ENCODE data around the gene MAX. TPM values are rescaled to one million over a fixed set of nuclear protein-coding genes. Genes with fewer than 3 reads are reported as not detected.

MAX gene
- total and polyA plus RNA-seq, 2 donors (not counting 1 experiment from before 2014, with no cell fraction given), result 98.6 to 130 TPM

DNA sequence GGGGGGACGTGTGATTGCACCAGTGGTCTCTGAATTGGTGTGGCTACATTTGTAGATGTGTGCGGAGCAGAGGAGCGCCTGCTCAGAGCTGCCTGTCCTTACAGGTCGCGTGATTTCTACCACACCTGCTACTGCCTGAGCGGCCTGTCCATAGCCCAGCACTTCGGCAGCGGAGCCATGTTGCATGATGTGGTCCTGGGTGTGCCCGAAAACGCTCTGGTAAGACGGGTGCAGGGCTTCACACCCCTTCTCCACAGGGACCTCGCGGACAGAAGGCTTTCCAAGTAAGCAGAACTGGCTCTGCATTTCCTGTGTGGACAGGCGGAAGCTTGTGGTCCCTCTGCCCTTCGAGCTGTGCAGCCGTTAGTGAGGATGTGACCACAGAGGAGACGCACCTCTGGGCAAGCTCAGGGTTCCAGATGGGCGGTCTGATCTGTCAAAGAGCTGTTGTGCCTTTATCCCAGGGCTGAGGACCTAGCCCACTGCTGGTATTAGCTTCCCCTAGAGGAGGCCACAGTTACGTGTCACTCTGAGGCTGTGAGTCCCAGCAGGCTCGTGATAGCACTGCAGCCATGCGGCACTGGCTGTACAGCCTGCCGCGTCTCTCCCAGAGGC, 47.7 kb downstream of the MAX start:
- Histone ChIP-seq H3K9me3 (ENCODE audit: control extremely low read depth in 1 of 3, control insufficient read depth in 2 of 3, insufficient read depth in 1 of 3, low read length in 2 of 3) (no peaks in the 10 kb centered on the region), H2AFZ (ENCODE audit: insufficient read depth, low read depth, low read length, poor library complexity, severe bottlenecking) (no peak overlapping the region), H4K20me1 (ENCODE audit: control insufficient read depth, insufficient read depth, low read length, poor library complexity, severe bottlenecking) (no peaks in the 10 kb centered on the region), H3K36me3 (replicated peaks in 1 of 2; ENCODE audit: control extremely low read depth in 1 of 2, control insufficient read depth in 1 of 2, extremely low read depth in 1 of 2, insufficient read depth in 2 of 2, low read length in 1 of 2) (peaks cover 0 to 7% of the 10 kb centered on the region in 2 experiments), H3K79me2 (ENCODE audit: control insufficient read depth, insufficient read depth, low read length) (no peaks in the 10 kb centered on the region), H3K27ac (ENCODE audit: low read length in 2 of 2) (no peak overlapping the region), H3K4me1 (ENCODE audit: control insufficient read depth in 2 of 2, insufficient read depth in 2 of 2, low read length in 2 of 2) (no peaks in the 10 kb centered on the region), H3K27me3 (replicated peaks in 1 of 4; ENCODE audit: control extremely low read depth in 1 of 4, control insufficient read depth in 3 of 4, insufficient read depth in 4 of 4, low read length in 3 of 4) (no peaks in the 10 kb centered on the region), H3K4me3 (ENCODE audit: control extremely low read depth in 1 of 5, extremely low read depth in 1 of 5, insufficient read depth in 1 of 5, low read depth in 2 of 5, low read length in 4 of 5) (peak overlapping the region in 1 of 5 experiments; percentile 11), H3K9ac (ENCODE audit: low read length) (no peak overlapping the region), H3K4me2 (replicated peaks; ENCODE audit: low read depth, low read length, poor library complexity, severe bottlenecking) (no peak overlapping the region)
- H3K4me1 Mint-ChIP-seq, result no peaks in the 10 kb centered on the region
- 74% methylated on average over 23 of the region's 23 CpGs for WGBS (ENCODE audit: insufficient coverage)
- no peak overlapping the region for H3K4me3 Mint-ChIP-seq
- ChIA-PET CTCF (no interaction called here), POLR2A (no interaction called here)
- TF ChIP-seq, protein P1, sequence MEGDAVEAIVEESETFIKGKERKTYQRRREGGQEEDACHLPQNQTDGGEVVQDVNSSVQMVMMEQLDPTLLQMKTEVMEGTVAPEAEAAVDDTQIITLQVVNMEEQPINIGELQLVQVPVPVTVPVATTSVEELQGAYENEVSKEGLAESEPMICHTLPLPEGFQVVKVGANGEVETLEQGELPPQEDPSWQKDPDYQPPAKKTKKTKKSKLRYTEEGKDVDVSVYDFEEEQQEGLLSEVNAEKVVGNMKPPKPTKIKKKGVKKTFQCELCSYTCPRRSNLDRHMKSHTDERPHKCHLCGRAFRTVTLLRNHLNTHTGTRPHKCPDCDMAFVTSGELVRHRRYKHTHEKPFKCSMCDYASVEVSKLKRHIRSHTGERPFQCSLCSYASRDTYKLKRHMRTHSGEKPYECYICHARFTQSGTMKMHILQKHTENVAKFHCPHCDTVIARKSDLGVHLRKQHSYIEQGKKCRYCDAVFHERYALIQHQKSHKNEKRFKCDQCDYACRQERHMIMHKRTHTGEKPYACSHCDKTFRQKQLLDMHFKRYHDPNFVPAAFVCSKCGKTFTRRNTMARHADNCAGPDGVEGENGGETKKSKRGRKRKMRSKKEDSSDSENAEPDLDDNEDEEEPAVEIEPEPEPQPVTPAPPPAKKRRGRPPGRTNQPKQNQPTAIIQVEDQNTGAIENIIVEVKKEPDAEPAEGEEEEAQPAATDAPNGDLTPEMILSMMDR (IDR thresholded peaks at IDR 0.05), result no peak
- TF ChIP-seq EZH2 (IDR thresholded peaks at IDR 0.05; ENCODE audit: borderline replicate concordance, insufficient read depth, low read depth, low read length, poor library complexity, severe bottlenecking), result no peak
- no peaks in the 10 kb centered on the region for H3K9me3 Mint-ChIP-seq (ENCODE audit: insufficient read depth)
- no peak overlapping the region for H3K27ac Mint-ChIP-seq
- intact Hi-C loops (cut with micrococcal nuclease), result no loop called here
- H3K27me3 Mint-ChIP-seq, result no peaks in the 10 kb centered on the region
- no peak for DNase-seq
- no peak for ATAC-seq (ENCODE audit: low read depth)

GRCh38 chr14:65053466-65053865, 48.9 kb downstream of the MAX start:
- no peak for ATAC-seq (ENCODE audit: low read depth)

More at GRCh38 chr14:65053466-65053865, 48.9 kb downstream of the MAX start:
- ChIA-PET POLR2A (no interaction called here), CTCF (no interaction called here)
- Mint-ChIP-seq H3K4me1 (no peaks in the 10 kb centered on the region), H3K9me3 (ENCODE audit: insufficient read depth) (no peaks in the 10 kb centered on the region), H3K27ac (no peak overlapping the region), H3K27me3 (no peaks in the 10 kb centered on the region), H3K4me3 (no peak overlapping the region)
- Histone ChIP-seq H3K27me3 (replicated peaks in 1 of 4; ENCODE audit: control extremely low read depth in 1 of 4, control insufficient read depth in 3 of 4, insufficient read depth in 4 of 4, low read length in 3 of 4) (no peaks in the 10 kb centered on the region), H3K79me2 (ENCODE audit: control insufficient read depth, insufficient read depth, low read length) (no peaks in the 10 kb centered on the region), H3K36me3 (replicated peaks in 1 of 2; ENCODE audit: control extremely low read depth in 1 of 2, control insufficient read depth in 1 of 2, extremely low read depth in 1 of 2, insufficient read depth in 2 of 2, low read length in 1 of 2) (peaks cover 0 to 7% of the 10 kb centered on the region in 2 experiments), H4K20me1 (ENCODE audit: control insufficient read depth, insufficient read depth, low read length, poor library complexity, severe bottlenecking) (no peaks in the 10 kb centered on the region), H3K4me1 (ENCODE audit: control insufficient read depth in 2 of 2, insufficient read depth in 2 of 2, low read length in 2 of 2) (no peaks in the 10 kb centered on the region), H3K9me3 (ENCODE audit: control extremely low read depth in 1 of 3, control insufficient read depth in 2 of 3, insufficient read depth in 1 of 3, low read length in 2 of 3) (no peaks in the 10 kb centered on the region), H3K27ac (ENCODE audit: low read length in 2 of 2) (no peak overlapping the region), H3K4me2 (replicated peaks; ENCODE audit: low read depth, low read length, poor library complexity, severe bottlenecking) (no peak overlapping the region), H3K9ac (ENCODE audit: low read length) (no peak overlapping the region), H2AFZ (ENCODE audit: insufficient read depth, low read depth, low read length, poor library complexity, severe bottlenecking) (no peak overlapping the region), H3K4me3 (ENCODE audit: control extremely low read depth in 1 of 5, extremely low read depth in 1 of 5, insufficient read depth in 1 of 5, low read depth in 2 of 5, low read length in 4 of 5) (no peak overlapping the region)
- no peak for DNase-seq
- WGBS (ENCODE audit: insufficient coverage), result 100% methylated on average over 2 of the region's 3 CpGs
- TF ChIP-seq EZH2 (IDR thresholded peaks at IDR 0.05; ENCODE audit: borderline replicate concordance, insufficient read depth, low read depth, low read length, poor library complexity, severe bottlenecking), result no peak
- TF ChIP-seq, protein P1 (IDR thresholded peaks at IDR 0.05), result no peak
- intact Hi-C loops (cut with micrococcal nuclease), result no loop called here
